KMS-11 (cell line): ENCODE data around the gene TEDC1.
"Not testable (repeated sequence)": the region's sequence is repeated elsewhere in the genome, so short reads cannot be mapped to it uniquely, and the experiment has no call there.

Source experiments
- H2AFZ ChIP-seq: fragments of 200-600 bp; sonication (generic); 2 replicates; pipeline ENCODE4 v1.6.1; 2016; ENCODE audit warnings: antibody characterized with exemption, mixed run types, low read depth
- H3K27ac ChIP-seq: fragments of 200-600 bp; sonication (generic); 2 replicates; pipeline ENCODE4 v1.6.1; 2016; ENCODE audit warnings: mild to moderate bottlenecking, mixed run types
- H3K27me3 ChIP-seq: fragments of 200-600 bp; sonication (generic); 2 replicates; pipeline ENCODE4 v1.6.1; 2017; ENCODE audit warnings: mild to moderate bottlenecking, low read depth, mixed run types, moderate library complexity; ENCODE audit not compliant: insufficient read depth
- H3K36me3 ChIP-seq: fragments of 200-600 bp; sonication (generic); 2 replicates; pipeline ENCODE4 v1.6.1; 2017; ENCODE audit warnings: mild to moderate bottlenecking, mixed run types; ENCODE audit not compliant: insufficient read depth
- H3K4me1 ChIP-seq: fragments of 200-600 bp; sonication (generic); 2 replicates; pipeline ENCODE4 v1.6.1; 2016; ENCODE audit warnings: mild to moderate bottlenecking, low read depth, mixed run types; ENCODE audit not compliant: poor library complexity, severe bottlenecking
- H3K4me2 ChIP-seq: fragments of 200-600 bp; sonication (generic); 2 replicates; pipeline ENCODE4 v1.7.0; 2016; ENCODE audit warnings: mild to moderate bottlenecking, mixed run types
- H3K4me3 ChIP-seq: fragments of 200-600 bp; sonication (generic); IDR thresholded peaks from 2 replicates; pipeline ENCODE4 v1.6.1; 2017; ENCODE audit warnings: low read depth, low read length, mixed read lengths; ENCODE audit not compliant: insufficient read depth
- H3K79me2 ChIP-seq: fragments of 200-600 bp; sonication (generic); 2 replicates; pipeline ENCODE4 v1.6.1; 2016; ENCODE audit warnings: low read depth, mixed run types; ENCODE audit not compliant: insufficient read depth
- H3K9ac ChIP-seq: fragments of 200-600 bp; sonication (generic); 2 replicates; pipeline ENCODE4 v1.6.1; 2016; ENCODE audit warnings: mild to moderate bottlenecking, mixed run types
- H4K20me1 ChIP-seq: fragments of 200-600 bp; sonication (generic); 2 replicates; pipeline ENCODE4 v1.6.1; 2016; ENCODE audit warnings: mild to moderate bottlenecking, mixed run types; ENCODE audit not compliant: insufficient read depth
- TF ChIP-seq, protein P1 (sequence below): fragments of 200-600 bp; sonication (generic); conservative IDR thresholded peaks from 2 replicates; pipeline ENCODE4 v1.6.1; 2017; ENCODE audit warnings: low read depth, mild to moderate bottlenecking, antibody characterized with exemption, low read length, moderate library complexity, mixed read lengths

TEDC1 gene

GRCh38 chr14:105547072-105547471 is 56.0 kb downstream of the TEDC1 start:
- H3K27me3 ChIP-seq, H4K20me1 ChIP-seq, H3K27ac ChIP-seq, H3K9ac ChIP-seq, H3K4me1 ChIP-seq, H2AFZ ChIP-seq, H3K79me2 ChIP-seq, H3K4me2 ChIP-seq, H3K4me3 ChIP-seq, H3K36me3 ChIP-seq: not testable (repeated sequence)

- TF ChIP-seq, protein P1, sequence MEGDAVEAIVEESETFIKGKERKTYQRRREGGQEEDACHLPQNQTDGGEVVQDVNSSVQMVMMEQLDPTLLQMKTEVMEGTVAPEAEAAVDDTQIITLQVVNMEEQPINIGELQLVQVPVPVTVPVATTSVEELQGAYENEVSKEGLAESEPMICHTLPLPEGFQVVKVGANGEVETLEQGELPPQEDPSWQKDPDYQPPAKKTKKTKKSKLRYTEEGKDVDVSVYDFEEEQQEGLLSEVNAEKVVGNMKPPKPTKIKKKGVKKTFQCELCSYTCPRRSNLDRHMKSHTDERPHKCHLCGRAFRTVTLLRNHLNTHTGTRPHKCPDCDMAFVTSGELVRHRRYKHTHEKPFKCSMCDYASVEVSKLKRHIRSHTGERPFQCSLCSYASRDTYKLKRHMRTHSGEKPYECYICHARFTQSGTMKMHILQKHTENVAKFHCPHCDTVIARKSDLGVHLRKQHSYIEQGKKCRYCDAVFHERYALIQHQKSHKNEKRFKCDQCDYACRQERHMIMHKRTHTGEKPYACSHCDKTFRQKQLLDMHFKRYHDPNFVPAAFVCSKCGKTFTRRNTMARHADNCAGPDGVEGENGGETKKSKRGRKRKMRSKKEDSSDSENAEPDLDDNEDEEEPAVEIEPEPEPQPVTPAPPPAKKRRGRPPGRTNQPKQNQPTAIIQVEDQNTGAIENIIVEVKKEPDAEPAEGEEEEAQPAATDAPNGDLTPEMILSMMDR = no peak
- H4K20me1 ChIP-seq = no peaks in the 10 kb centered on the region
These were observed 56.7 kb downstream of the TEDC1 start for GRCh38 chr14:105547741-105548169.

More at GRCh38 chr14:105547741-105548169, 56.7 kb downstream of the TEDC1 start:
- Histone ChIP-seq H2AFZ (no peak overlapping the region), H3K9ac (no peak overlapping the region), H3K4me3 (no peak overlapping the region), H3K36me3 (no peaks in the 10 kb centered on the region), H3K79me2 (no peaks in the 10 kb centered on the region), H3K27me3 (no peaks in the 10 kb centered on the region), H3K27ac (no peak overlapping the region), H3K4me1 (no peaks in the 10 kb centered on the region), H3K4me2 (no peak overlapping the region)
